IgD-negative memory B cell (primary cell): ENCODE measurements around the gene ANKRD44. TPM values are rescaled to one million over a fixed set of nuclear protein-coding genes. Genes with fewer than 3 reads are reported as not detected.
"Not testable (repeated sequence)": the region's sequence is repeated elsewhere in the genome, so short reads cannot be mapped to it uniquely, and the experiment has no call there.

Experiments used
- H3K27ac Mint-ChIP-seq, 3 donors: one replicate each; pipeline ENCODE4 v1.8.0; 2020 to 2022; ENCODE audit warnings: mild to moderate bottlenecking in 3 of 3, mixed read lengths in 3 of 3, moderate library complexity in 1 of 3
- H3K27me3 Mint-ChIP-seq: one replicate; pipeline ENCODE4 v1.8.0; 2021; ENCODE audit warnings: mixed read lengths
- H3K36me3 Mint-ChIP-seq: one replicate; pipeline ENCODE4 v1.8.0; 2020; ENCODE audit warnings: mild to moderate bottlenecking, mixed read lengths
- H3K4me1 Mint-ChIP-seq, 3 donors: one replicate each; pipeline ENCODE4 v1.8.0; 2020 to 2022; ENCODE audit warnings: mixed read lengths in 3 of 3, mild to moderate bottlenecking in 1 of 3
- H3K4me3 Mint-ChIP-seq, 4 donors: one replicate each; pipeline ENCODE4 v1.8.0; 2020 to 2022; ENCODE audit warnings: mild to moderate bottlenecking in 4 of 4, mixed read lengths in 4 of 4, moderate library complexity in 3 of 4
- H3K9me3 Mint-ChIP-seq, 3 donors: one replicate each; pipeline ENCODE4 v1.8.0; 2020 to 2021; ENCODE audit warnings: mixed read lengths in 3 of 3, mild to moderate bottlenecking in 1 of 3
- polyA plus RNA-seq: library from polyadenylated mRNA; unstranded; fragments of 300-500 nt; fragmentation: Illumina TruSeq; gene quantifications from one replicate; pipeline ENCODE4 v1.2.3, GENCODE V29; 2021

ANKRD44 gene
- polyA plus RNA-seq, 1 donor from 2014 or later: 91.6 TPM

- Mint-ChIP-seq H3K27me3 (no peaks in the 10 kb centered on the region), H3K9me3 (no peaks in the 10 kb centered on the region), H3K27ac (peak overlapping the region in 1 of 3 donors; percentile 64), H3K4me3 (no peak overlapping the region), H3K36me3 (peaks cover 10% of the 10 kb centered on the region), H3K4me1 (peaks cover 50 to 67% (median 58%) of the 10 kb centered on the region in 3 donors)
Observed at GRCh38 chr2:197251163-197251562, 59.4 kb downstream of the ANKRD44 start.

DNA sequence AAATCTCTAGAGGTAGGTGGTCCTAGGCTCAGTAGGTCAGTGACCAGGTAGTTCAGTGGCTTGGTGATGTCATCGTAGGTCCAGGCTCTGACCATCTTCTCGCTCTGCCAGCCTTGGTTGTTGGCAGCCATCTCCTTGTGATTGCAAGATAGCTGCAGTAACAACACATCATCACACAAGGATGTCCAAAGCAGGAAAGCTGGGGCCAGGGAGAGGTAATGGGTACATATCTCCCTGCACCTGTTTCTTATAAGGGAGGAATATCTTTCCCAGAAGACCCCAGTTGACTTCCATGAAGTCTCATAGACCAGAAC, 60.5 kb downstream of the ANKRD44 start:
- Mint-ChIP-seq H3K4me3 (peak overlapping the region in 3 of 4 donors; percentile 2 to 72 (median 4)), H3K27me3 (no peaks in the 10 kb centered on the region), H3K4me1 (peaks cover 47 to 64% (median 54%) of the 10 kb centered on the region in 3 donors), H3K36me3 (peaks cover 10% of the 10 kb centered on the region), H3K9me3 (no peaks in the 10 kb centered on the region), H3K27ac (peak overlapping the region; percentile 77 to 89 (median 88))

- H3K9me3 Mint-ChIP-seq: no peaks in the 10 kb centered on the region
- H3K36me3 Mint-ChIP-seq: peaks cover 10% of the 10 kb centered on the region
- H3K27me3 Mint-ChIP-seq: no peaks in the 10 kb centered on the region
- peak overlapping the region in 3 of 4 donors; percentile 4 to 72 (median 41) for H3K4me3 Mint-ChIP-seq
- peaks cover 42 to 60% (median 50%) of the 10 kb centered on the region in 3 donors for H3K4me1 Mint-ChIP-seq
- peak overlapping the region; percentile 77 to 89 (median 88) for H3K27ac Mint-ChIP-seq
Observed at GRCh38 chr2:197249381-197250083, 61.0 kb downstream of the ANKRD44 start.

DNA sequence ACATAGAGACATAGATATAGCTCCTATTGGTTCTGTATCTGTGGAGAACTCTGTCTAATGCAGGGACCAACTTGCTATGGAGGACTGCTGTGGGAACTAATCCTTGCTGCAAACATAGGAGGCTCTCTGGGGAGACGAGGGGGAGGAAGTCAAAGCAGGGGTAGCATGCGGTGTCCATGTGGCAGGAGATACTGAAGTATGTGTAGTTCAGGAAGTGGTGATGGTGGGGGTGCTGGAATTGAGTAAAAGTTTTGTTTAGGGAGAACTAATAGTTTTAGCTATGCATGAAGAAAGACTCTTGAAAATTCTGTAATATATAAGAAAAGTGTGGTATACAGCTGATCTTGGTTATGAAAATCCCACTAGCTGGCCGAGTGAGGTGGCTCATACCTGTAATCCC, 62.0 kb downstream of the ANKRD44 start:
- Mint-ChIP-seq H3K4me1 (peaks cover 43 to 62% (median 55%) of the 10 kb centered on the region in 3 donors), H3K27ac (peak overlapping the region in 2 of 3 donors; percentile 47 to 95), H3K27me3 (no peaks in the 10 kb centered on the region), H3K4me3 (peak overlapping the region in 3 of 4 donors; percentile 53 to 61 (median 53)), H3K9me3 (no peaks in the 10 kb centered on the region), H3K36me3 (peaks cover 14% of the 10 kb centered on the region)

- peak overlapping the region in 1 of 4 donors; percentile 33 for H3K4me3 Mint-ChIP-seq
- H3K36me3 Mint-ChIP-seq: peaks cover 14% of the 10 kb centered on the region
- H3K4me1 Mint-ChIP-seq: peaks cover 48 to 63% (median 56%) of the 10 kb centered on the region in 3 donors
- no peaks in the 10 kb centered on the region for H3K9me3 Mint-ChIP-seq
- no peaks in the 10 kb centered on the region for H3K27me3 Mint-ChIP-seq
- peak overlapping the region in 2 of 3 donors; percentile 47 to 76 for H3K27ac Mint-ChIP-seq
Observed at GRCh38 chr2:197248001-197248401, 62.6 kb downstream of the ANKRD44 start.

GRCh38 chr2:197247083-197247482, 63.5 kb downstream of the ANKRD44 start:
- Mint-ChIP-seq H3K27me3 (no peaks in the 10 kb centered on the region), H3K4me1 (peaks cover 54 to 66% (median 62%) of the 10 kb centered on the region in 3 donors), H3K4me3 (peak overlapping the region in 2 of 4 donors; percentile 3 to 14), H3K9me3 (no peaks in the 10 kb centered on the region), H3K36me3 (peaks cover 14% of the 10 kb centered on the region), H3K27ac (peak overlapping the region; percentile 47 to 87 (median 76))

- peaks cover 14% of the 10 kb centered on the region for H3K36me3 Mint-ChIP-seq
- peaks cover 52 to 65% (median 63%) of the 10 kb centered on the region in 3 donors for H3K4me1 Mint-ChIP-seq
- H3K27ac Mint-ChIP-seq: peak overlapping the region; percentile 47 to 87 (median 76)
- H3K9me3 Mint-ChIP-seq: no peaks in the 10 kb centered on the region
- no peaks in the 10 kb centered on the region for H3K27me3 Mint-ChIP-seq
- peak overlapping the region in 2 of 4 donors; percentile 3 to 15 for H3K4me3 Mint-ChIP-seq
Observed at GRCh38 chr2:197245829-197246804, 64.5 kb downstream of the ANKRD44 start.

GRCh38 chr2:197244349-197244748, 66.2 kb downstream of the ANKRD44 start:
- Mint-ChIP-seq H3K27ac (peak overlapping the region; percentile 0 to 61 (median 59)), H3K4me3 (peak overlapping the region in 2 of 4 donors; percentile 15 to 49), H3K27me3 (no peaks in the 10 kb centered on the region), H3K4me1 (peaks cover 62 to 63% (median 62%) of the 10 kb centered on the region in 3 donors), H3K9me3 (no peaks in the 10 kb centered on the region), H3K36me3 (peaks cover 14% of the 10 kb centered on the region)

GRCh38 chr2:197242719-197243118, 67.9 kb downstream of the ANKRD44 start:
- Mint-ChIP-seq H3K27me3 (no peaks in the 10 kb centered on the region), H3K4me3 (peak overlapping the region in 2 of 4 donors; percentile 74 to 76), H3K9me3 (no peaks in the 10 kb centered on the region), H3K36me3 (peaks cover 16% of the 10 kb centered on the region), H3K4me1 (peaks cover 62 to 67% (median 66%) of the 10 kb centered on the region in 3 donors), H3K27ac (peak overlapping the region; percentile 11 to 91 (median 86))

DNA sequence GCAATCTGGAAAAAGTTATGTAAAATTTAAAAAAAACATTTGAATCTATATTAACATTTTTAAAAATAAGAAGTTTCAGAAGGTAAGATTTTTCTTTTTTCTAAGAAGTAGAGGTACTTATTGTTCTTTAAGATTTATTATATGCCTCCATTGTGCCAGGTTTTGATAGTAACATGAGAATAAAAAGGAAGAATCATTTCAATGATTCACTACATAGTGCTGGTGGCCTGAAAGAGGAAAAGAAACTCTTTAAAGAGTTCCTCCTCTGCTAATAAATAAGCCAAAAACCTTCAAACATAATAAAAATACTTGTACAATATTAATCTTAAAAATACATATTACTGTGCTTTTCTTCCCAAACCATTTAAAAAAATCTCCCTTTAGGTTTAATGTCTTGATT, 69.0 kb downstream of the ANKRD44 start:
- H3K4me3 Mint-ChIP-seq: no peak overlapping the region
- H3K4me1 Mint-ChIP-seq: peaks cover 66 to 69% (median 67%) of the 10 kb centered on the region in 3 donors
- H3K36me3 Mint-ChIP-seq: peaks cover 12% of the 10 kb centered on the region
- no peaks in the 10 kb centered on the region for H3K9me3 Mint-ChIP-seq
- H3K27ac Mint-ChIP-seq: peak overlapping the region in 1 of 3 donors; percentile 58
- no peaks in the 10 kb centered on the region for H3K27me3 Mint-ChIP-seq

DNA sequence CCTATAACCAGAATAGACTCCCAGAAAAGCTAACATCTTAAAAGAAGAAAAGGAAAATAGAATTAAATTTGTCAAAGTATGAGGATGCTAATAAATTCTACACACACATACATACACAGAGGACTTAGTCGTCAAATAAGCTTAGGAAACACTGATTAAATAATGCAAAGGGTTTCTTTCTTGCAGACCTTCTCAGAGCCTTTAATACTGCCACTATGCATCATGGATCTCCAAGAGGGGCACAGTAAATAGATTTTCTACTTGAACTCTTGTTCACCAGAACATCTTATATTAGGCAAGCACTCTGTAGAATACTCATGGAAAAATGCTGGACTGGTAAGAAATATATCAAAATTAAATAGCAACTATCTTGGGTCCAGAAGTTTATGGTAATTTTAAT, 69.4 kb downstream of the ANKRD44 start:
- Mint-ChIP-seq H3K27ac (peak overlapping the region; percentile 58 to 91 (median 72)), H3K27me3 (no peaks in the 10 kb centered on the region)

DNA sequence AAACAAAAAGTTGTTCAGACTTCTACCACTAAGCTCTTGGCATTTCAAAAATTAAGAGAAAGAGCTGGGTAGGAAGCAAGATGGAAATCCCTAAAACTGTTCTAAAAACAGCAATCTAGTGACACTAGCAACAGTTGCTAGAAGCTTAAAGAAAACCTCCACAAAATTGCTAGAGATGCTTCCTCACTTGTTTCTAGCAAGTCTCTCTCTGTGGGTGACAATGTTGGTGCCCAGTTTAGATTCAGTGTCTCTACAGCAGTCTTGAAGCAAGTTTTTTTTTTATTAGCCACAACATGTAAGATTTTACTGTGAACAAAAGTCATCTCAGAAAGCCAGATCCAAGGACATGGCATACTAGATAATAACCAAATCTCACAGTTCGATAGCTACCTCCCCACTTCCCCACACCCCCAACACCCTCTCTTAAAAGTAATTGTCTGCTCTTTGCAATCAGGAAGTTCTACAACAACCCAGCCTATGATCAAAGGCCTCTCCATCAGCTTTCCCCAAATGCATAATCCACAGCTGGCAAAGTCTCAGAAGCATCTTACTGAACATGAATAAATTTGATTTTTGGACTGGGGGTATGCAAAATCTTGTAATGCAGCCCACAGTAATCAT, 70.0 kb downstream of the ANKRD44 start:
- peaks cover 69 to 75% (median 70%) of the 10 kb centered on the region in 3 donors for H3K4me1 Mint-ChIP-seq
- no peaks in the 10 kb centered on the region for H3K27me3 Mint-ChIP-seq
- H3K4me3 Mint-ChIP-seq: peak overlapping the region; percentile 58 to 91 (median 76)
- peaks cover 9% of the 10 kb centered on the region for H3K36me3 Mint-ChIP-seq
- H3K27ac Mint-ChIP-seq: peak overlapping the region; percentile 58 to 91 (median 72)
- H3K9me3 Mint-ChIP-seq: no peaks in the 10 kb centered on the region

More for the DNA sequence above, 69.4 kb downstream of the ANKRD44 start:
- Mint-ChIP-seq H3K4me3 (peak overlapping the region; percentile 58 to 91 (median 76)), H3K4me1 (peaks cover 67 to 70% (median 68%) of the 10 kb centered on the region in 3 donors), H3K36me3 (peaks cover 9% of the 10 kb centered on the region), H3K9me3 (no peaks in the 10 kb centered on the region)

- not testable (repeated sequence) for H3K27me3 Mint-ChIP-seq, H3K36me3 Mint-ChIP-seq, H3K9me3 Mint-ChIP-seq
- Mint-ChIP-seq H3K27ac (peak overlapping the region; percentile 58 to 91 (median 88)), H3K4me1 (peaks cover 68 to 74% (median 71%) of the 10 kb centered on the region in 3 donors), H3K4me3 (peak overlapping the region in 3 of 4 donors; percentile 54 to 91 (median 83))
Observed at GRCh38 chr2:197240018-197240417, 70.6 kb downstream of the ANKRD44 start.

- Mint-ChIP-seq H3K9me3 (no peaks in the 10 kb centered on the region), H3K36me3 (peaks cover 12% of the 10 kb centered on the region), H3K4me3 (peak overlapping the region; percentile 69 to 92 (median 79)), H3K4me1 (peaks cover 71 to 78% (median 77%) of the 10 kb centered on the region in 3 donors), H3K27me3 (no peaks in the 10 kb centered on the region), H3K27ac (peak overlapping the region; percentile 58 to 92 (median 88))
Observed at GRCh38 chr2:197239434-197239833, 71.1 kb downstream of the ANKRD44 start.
